ENCODE measurements around the gene MT3. TPM values are rescaled to one million over a fixed set of nuclear protein-coding genes. Genes with fewer than 3 reads are reported as not detected.

MT3 gene
- total and polyA plus RNA-seq, 2 of the 13 experiments (the other 11 are each of a cell fraction or from before 2014, with no cell fraction given): not detected

DNA sequence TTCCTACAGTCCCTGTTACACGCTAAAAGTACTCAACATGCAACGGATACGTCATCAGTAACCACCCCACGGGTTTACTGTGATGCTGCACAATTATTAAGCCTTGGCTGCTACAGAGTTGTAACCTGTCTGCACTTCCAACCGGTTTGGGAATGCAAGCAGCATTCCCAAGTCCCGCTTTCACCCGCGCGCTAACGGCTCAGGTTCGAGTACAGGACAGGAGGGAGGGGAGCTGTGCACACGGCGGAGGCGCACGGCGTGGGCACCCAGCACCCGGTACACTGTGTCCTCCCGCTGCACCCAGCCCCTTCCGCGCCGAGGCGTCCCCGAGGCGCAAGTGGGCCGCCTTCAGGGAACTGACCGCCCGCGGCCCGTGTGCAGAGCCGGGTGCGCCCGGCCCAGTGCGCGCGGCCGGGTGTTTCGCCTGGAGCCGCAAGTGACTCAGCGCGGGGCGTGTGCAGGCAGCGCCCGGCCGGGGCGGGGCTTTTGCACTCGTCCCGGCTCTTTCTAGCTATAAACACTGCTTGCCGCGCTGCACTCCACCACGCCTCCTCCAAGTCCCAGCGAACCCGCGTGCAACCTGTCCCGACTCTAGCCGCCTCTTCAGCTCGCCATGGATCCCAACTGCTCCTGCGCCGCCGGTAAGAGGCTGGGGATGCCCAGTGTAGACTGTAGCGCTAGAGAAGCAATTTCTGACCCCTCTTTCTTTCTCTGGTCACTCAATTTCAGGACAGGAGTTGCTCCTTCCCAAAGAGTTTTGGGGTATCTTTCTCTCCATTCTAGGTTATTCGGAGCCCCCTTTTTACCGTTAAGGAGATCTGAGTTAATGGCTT lies 18.9 kb downstream of the MT3 start, which contains the start of gene MT2A (continued):
- TF ChIP-seq, protein P1, sequence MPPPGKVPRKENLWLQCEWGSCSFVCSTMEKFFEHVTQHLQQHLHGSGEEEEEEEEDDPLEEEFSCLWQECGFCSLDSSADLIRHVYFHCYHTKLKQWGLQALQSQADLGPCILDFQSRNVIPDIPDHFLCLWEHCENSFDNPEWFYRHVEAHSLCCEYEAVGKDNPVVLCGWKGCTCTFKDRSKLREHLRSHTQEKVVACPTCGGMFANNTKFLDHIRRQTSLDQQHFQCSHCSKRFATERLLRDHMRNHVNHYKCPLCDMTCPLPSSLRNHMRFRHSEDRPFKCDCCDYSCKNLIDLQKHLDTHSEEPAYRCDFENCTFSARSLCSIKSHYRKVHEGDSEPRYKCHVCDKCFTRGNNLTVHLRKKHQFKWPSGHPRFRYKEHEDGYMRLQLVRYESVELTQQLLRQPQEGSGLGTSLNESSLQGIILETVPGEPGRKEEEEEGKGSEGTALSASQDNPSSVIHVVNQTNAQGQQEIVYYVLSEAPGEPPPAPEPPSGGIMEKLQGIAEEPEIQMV (CRISPR knock-in tag; IDR thresholded peaks at IDR 0.05; ENCODE audit: low read depth): no peak
- TF ChIP-seq, protein P2, sequence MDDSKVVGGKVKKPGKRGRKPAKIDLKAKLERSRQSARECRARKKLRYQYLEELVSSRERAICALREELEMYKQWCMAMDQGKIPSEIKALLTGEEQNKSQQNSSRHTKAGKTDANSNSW (CRISPR knock-in tag; IDR thresholded peaks at IDR 0.05; ENCODE audit: borderline replicate concordance): no peak
- TF ChIP-seq, protein P3, sequence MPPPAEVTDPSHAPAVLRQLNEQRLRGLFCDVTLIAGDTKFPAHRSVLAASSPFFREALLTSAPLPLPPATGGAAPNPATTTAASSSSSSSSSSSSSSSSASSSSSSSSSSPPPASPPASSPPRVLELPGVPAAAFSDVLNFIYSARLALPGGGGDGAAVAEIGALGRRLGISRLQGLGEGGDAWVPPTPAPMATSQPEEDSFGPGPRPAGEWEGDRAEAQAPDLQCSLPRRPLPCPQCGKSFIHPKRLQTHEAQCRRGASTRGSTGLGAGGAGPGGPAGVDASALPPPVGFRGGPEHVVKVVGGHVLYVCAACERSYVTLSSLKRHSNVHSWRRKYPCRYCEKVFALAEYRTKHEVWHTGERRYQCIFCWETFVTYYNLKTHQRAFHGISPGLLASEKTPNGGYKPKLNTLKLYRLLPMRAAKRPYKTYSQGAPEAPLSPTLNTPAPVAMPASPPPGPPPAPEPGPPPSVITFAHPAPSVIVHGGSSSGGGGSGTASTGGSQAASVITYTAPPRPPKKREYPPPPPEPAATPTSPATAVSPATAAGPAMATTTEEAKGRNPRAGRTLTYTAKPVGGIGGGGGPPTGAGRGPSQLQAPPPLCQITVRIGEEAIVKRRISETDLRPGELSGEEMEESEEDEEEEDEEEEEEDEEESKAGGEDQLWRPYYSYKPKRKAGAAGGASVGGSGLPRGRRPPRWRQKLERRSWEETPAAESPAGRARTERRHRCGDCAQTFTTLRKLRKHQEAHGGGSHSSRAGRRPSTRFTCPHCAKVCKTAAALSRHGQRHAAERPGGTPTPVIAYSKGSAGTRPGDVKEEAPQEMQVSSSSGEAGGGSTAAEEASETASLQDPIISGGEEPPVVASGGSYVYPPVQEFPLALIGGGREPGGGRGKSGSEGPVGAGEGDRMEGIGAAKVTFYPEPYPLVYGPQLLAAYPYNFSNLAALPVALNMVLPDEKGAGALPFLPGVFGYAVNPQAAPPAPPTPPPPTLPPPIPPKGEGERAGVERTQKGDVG (CRISPR knock-in tag; IDR thresholded peaks at IDR 0.05; ENCODE audit: borderline replicate concordance): no peak
- TF ChIP-seq ZNF414 (CRISPR knock-in tag; IDR thresholded peaks at IDR 0.05): no peak
- peak; percentile 72 for TF ChIP-seq XRCC5 (optimal IDR thresholded peaks at IDR 0.05; ENCODE audit: low read length)
- peak; percentile 90 for TF ChIP-seq ZNF768 (CRISPR knock-in tag; IDR thresholded peaks at IDR 0.05)
- peak; percentile 72 for TF ChIP-seq ZNF616 (CRISPR knock-in tag; IDR thresholded peaks at IDR 0.05; ENCODE audit: low read depth)
- TF ChIP-seq CREB1 (IDR thresholded peaks at IDR 0.05): peak; percentile 90
- no peak; the same call in 1 of the 2 replicates for TF ChIP-seq CREB1 (CRISPR knock-in tag; IDR thresholded peaks at IDR 0.05)
- TF ChIP-seq BCL6 (CRISPR knock-in tag; IDR thresholded peaks at IDR 0.05): peak; percentile 83
- no peak; the same call in 1 of the 2 replicates for TF ChIP-seq GRHL1 (CRISPR knock-in tag; conservative IDR thresholded peaks at IDR 0.05)
- TF ChIP-seq ZNF607 (CRISPR knock-in tag; IDR thresholded peaks at IDR 0.05; ENCODE audit: borderline replicate concordance): peak; percentile 89; the same call in 1 of the 2 replicates
- TF ChIP-seq ZNF629 (CRISPR knock-in tag; conservative IDR thresholded peaks at IDR 0.05): no peak; the same call in 1 of the 2 replicates
- TF ChIP-seq ZNF678 (CRISPR knock-in tag; IDR thresholded peaks at IDR 0.05): no peak
- TF ChIP-seq ARID2 (CRISPR knock-in tag; IDR thresholded peaks at IDR 0.05; ENCODE audit: borderline replicate concordance): peak; percentile 87
- no peak for TF ChIP-seq ZNF484 (CRISPR knock-in tag; IDR thresholded peaks at IDR 0.05; ENCODE audit: borderline replicate concordance, low read depth)
- peak; percentile 77; the same call in 1 of the 2 replicates for TF ChIP-seq ZNF777 (CRISPR knock-in tag; IDR thresholded peaks at IDR 0.05)
- no peak; the same call in 1 of the 2 replicates for TF ChIP-seq ZBTB20 (CRISPR knock-in tag; IDR thresholded peaks at IDR 0.05; ENCODE audit: borderline replicate concordance, low read depth)
- 0 out of 2 replicates have a peak, but pooled peaks have one; percentile 61 for TF ChIP-seq ZMYM2 (CRISPR knock-in tag; IDR thresholded peaks at IDR 0.05)
- no peak for TF ChIP-seq ATM (IDR thresholded peaks at IDR 0.05; ENCODE audit: borderline replicate concordance)

Measured in HepG2 (cell line).